Measurements from ENCODE around the gene C1orf94.

DNA sequence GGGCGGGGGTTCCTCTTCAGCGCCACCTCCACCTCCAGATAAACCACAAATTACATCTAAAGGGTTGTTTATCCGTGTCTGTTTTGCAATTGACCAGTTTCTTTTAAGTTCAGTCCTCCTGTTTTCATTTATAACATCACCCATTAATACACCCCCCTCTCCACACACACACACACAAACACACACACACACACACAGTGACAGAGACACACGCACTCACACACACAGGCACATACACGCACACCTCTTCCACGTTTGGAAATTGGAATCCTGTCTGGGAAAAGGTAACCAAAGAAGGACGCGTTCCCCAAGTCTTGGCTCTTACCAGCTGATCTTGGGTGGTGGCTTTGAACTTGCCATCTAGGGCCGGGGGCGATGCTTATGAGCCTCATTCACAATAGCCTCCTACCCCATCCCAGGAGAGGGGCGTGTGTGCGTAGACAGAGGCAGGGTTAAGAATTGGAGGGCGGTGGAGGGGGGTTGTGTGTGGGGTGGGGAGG lies 11.2 kb upstream of the C1orf94 start:
- TF ChIP-seq RAD21 (IDR thresholded peaks at IDR 0.05; ENCODE audit: low read depth) (no peak), NFIC (IDR thresholded peaks at IDR 0.05) (no peak), TAF1 (IDR thresholded peaks at IDR 0.05; ENCODE audit: low read depth) (no peak), YY1 (IDR thresholded peaks at IDR 0.05; ENCODE audit: low read depth) (no peak), REST (IDR thresholded peaks at IDR 0.05; ENCODE audit: low read depth) (no peak), CEBPB (IDR thresholded peaks at IDR 0.05) (no peak), TCF12 (IDR thresholded peaks at IDR 0.05; ENCODE audit: low read depth) (no peak), FOXM1 (IDR thresholded peaks at IDR 0.05; ENCODE audit: borderline replicate concordance, low read depth) (no peak), EP300 (IDR thresholded peaks at IDR 0.05; ENCODE audit: borderline replicate concordance) (no peak)
- TF ChIP-seq, protein P1, sequence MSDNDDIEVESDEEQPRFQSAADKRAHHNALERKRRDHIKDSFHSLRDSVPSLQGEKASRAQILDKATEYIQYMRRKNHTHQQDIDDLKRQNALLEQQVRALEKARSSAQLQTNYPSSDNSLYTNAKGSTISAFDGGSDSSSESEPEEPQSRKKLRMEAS (IDR thresholded peaks at IDR 0.05) = no peak
